ENCODE data around the gene FAM24B. TPM values are rescaled to one million over a fixed set of nuclear protein-coding genes. Genes with fewer than 3 reads are reported as not detected.
"Not testable (repeated sequence)": the region's sequence is repeated elsewhere in the genome, so short reads cannot be mapped to it uniquely, and the experiment has no call there.

The FAM24B gene
- total RNA-seq, 3 donors from 2014 or later = 4.1 to 5.2 (median 4.8) TPM

- H3K36me3 Mint-ChIP-seq (ENCODE audit: insufficient read depth) = peaks cover 18% of the 10 kb centered on the region
- peaks cover 42% of the 10 kb centered on the region for H3K4me1 Mint-ChIP-seq (ENCODE audit: low read depth)
- not testable (repeated sequence) for ATAC-seq; DNase-seq; H3K9me3 Mint-ChIP-seq; H3K27me3 Mint-ChIP-seq (ENCODE audit: low read depth); H3K4me3 Mint-ChIP-seq
These were observed 10.6 kb downstream of the FAM24B start for GRCh38 chr10:122868768-122869167.

- not testable (repeated sequence) for ATAC-seq; H3K4me3 Mint-ChIP-seq; DNase-seq; H3K9me3 Mint-ChIP-seq; H3K27me3 Mint-ChIP-seq (ENCODE audit: low read depth)
- peaks cover 11% of the 10 kb centered on the region for H3K36me3 Mint-ChIP-seq (ENCODE audit: insufficient read depth)
- H3K4me1 Mint-ChIP-seq (ENCODE audit: low read depth) = peaks cover 45% of the 10 kb centered on the region
These were observed 12.5 kb downstream of the FAM24B start for GRCh38 chr10:122866757-122867482.

GRCh38 chr10:122864901-122865300 lies 14.5 kb downstream of the FAM24B start:
- ATAC-seq (no peak), DNase-seq (no peak)
- Mint-ChIP-seq H3K9me3 (peaks cover 6% of the 10 kb centered on the region), H3K4me3 (no peak overlapping the region), H3K27me3 (ENCODE audit: low read depth) (no peaks in the 10 kb centered on the region), H3K36me3 (ENCODE audit: insufficient read depth) (peaks cover 8% of the 10 kb centered on the region), H3K4me1 (ENCODE audit: low read depth) (peaks cover 42% of the 10 kb centered on the region)

GRCh38 chr10:122864194-122864592 lies 15.2 kb downstream of the FAM24B start:
- H3K27me3 Mint-ChIP-seq (ENCODE audit: low read depth) = no peaks in the 10 kb centered on the region
- H3K9me3 Mint-ChIP-seq = no peaks in the 10 kb centered on the region
- H3K4me3 Mint-ChIP-seq = no peak overlapping the region
- peaks cover 35% of the 10 kb centered on the region for H3K4me1 Mint-ChIP-seq (ENCODE audit: low read depth)
- ATAC-seq (no peak), DNase-seq (no peak)
- peaks cover 8% of the 10 kb centered on the region for H3K36me3 Mint-ChIP-seq (ENCODE audit: insufficient read depth)

GRCh38 chr10:122863216-122864193 lies 15.9 kb downstream of the FAM24B start:
- ATAC-seq (no peak), DNase-seq (no peak)
- peaks cover 33% of the 10 kb centered on the region for H3K4me1 Mint-ChIP-seq (ENCODE audit: low read depth)
- H3K4me3 Mint-ChIP-seq = no peak overlapping the region
- H3K27me3 Mint-ChIP-seq (ENCODE audit: low read depth) = no peaks in the 10 kb centered on the region
- H3K36me3 Mint-ChIP-seq (ENCODE audit: insufficient read depth) = peaks cover 10% of the 10 kb centered on the region
- no peaks in the 10 kb centered on the region for H3K9me3 Mint-ChIP-seq

- DNase-seq (no peak), ATAC-seq (no peak)
- H3K9me3 Mint-ChIP-seq = no peaks in the 10 kb centered on the region
- H3K4me3 Mint-ChIP-seq = no peak overlapping the region
- H3K36me3 Mint-ChIP-seq (ENCODE audit: insufficient read depth) = peaks cover 14% of the 10 kb centered on the region
- H3K27me3 Mint-ChIP-seq (ENCODE audit: low read depth) = no peaks in the 10 kb centered on the region
- H3K4me1 Mint-ChIP-seq (ENCODE audit: low read depth) = peaks cover 20% of the 10 kb centered on the region
These were observed 17.6 kb downstream of the FAM24B start for GRCh38 chr10:122861711-122862161.

- ATAC-seq (no peak), DNase-seq (no peak)
- no peaks in the 10 kb centered on the region for H3K9me3 Mint-ChIP-seq
- no peak overlapping the region for H3K4me3 Mint-ChIP-seq
- H3K4me1 Mint-ChIP-seq (ENCODE audit: low read depth) = peaks cover 10% of the 10 kb centered on the region
- no peaks in the 10 kb centered on the region for H3K27me3 Mint-ChIP-seq (ENCODE audit: low read depth)
- peaks cover 26% of the 10 kb centered on the region for H3K36me3 Mint-ChIP-seq (ENCODE audit: insufficient read depth)
These were observed 19.9 kb downstream of the FAM24B start for GRCh38 chr10:122859527-122859926.

GRCh38 chr10:122858042-122858441 lies 21.3 kb downstream of the FAM24B start:
- not testable (repeated sequence) for DNase-seq; H3K4me3 Mint-ChIP-seq; ATAC-seq; H3K27me3 Mint-ChIP-seq (ENCODE audit: low read depth); H3K4me1 Mint-ChIP-seq (ENCODE audit: low read depth); H3K9me3 Mint-ChIP-seq
- peaks cover 33% of the 10 kb centered on the region for H3K36me3 Mint-ChIP-seq (ENCODE audit: insufficient read depth)

- H3K36me3 Mint-ChIP-seq (ENCODE audit: insufficient read depth) = peaks cover 39% of the 10 kb centered on the region
- no peak for DNase-seq
These were observed 22.5 kb downstream of the FAM24B start for GRCh38 chr10:122856902-122857301.

GRCh38 chr10:122855745-122856144 lies 23.6 kb downstream of the FAM24B start:
- peaks cover 8% of the 10 kb centered on the region for H3K4me1 Mint-ChIP-seq (ENCODE audit: low read depth)
- DNase-seq (no peak), ATAC-seq (no peak)
- H3K36me3 Mint-ChIP-seq (ENCODE audit: insufficient read depth) = peaks cover 43% of the 10 kb centered on the region
- no peaks in the 10 kb centered on the region for H3K27me3 Mint-ChIP-seq (ENCODE audit: low read depth)
- H3K4me3 Mint-ChIP-seq = no peak overlapping the region
- H3K9me3 Mint-ChIP-seq = no peaks in the 10 kb centered on the region

More at GRCh38 chr10:122856902-122857301, 22.5 kb downstream of the FAM24B start:
- Mint-ChIP-seq H3K4me1 (ENCODE audit: low read depth) (peaks cover 8% of the 10 kb centered on the region), H3K4me3 (no peak overlapping the region), H3K9me3 (no peaks in the 10 kb centered on the region), H3K27me3 (ENCODE audit: low read depth) (no peaks in the 10 kb centered on the region)
- no peak for ATAC-seq

GRCh38 chr10:122854648-122855047 lies 24.7 kb downstream of the FAM24B start:
- no peak for ATAC-seq
- Mint-ChIP-seq H3K4me1 (ENCODE audit: low read depth) (peaks cover 8% of the 10 kb centered on the region), H3K9me3 (no peaks in the 10 kb centered on the region), H3K36me3 (ENCODE audit: insufficient read depth) (peaks cover 49% of the 10 kb centered on the region), H3K4me3 (no peak overlapping the region), H3K27me3 (ENCODE audit: low read depth) (no peaks in the 10 kb centered on the region)
- DNase-seq = no peak

GRCh38 chr10:122853665-122854313 lies 25.6 kb downstream of the FAM24B start:
- Mint-ChIP-seq H3K36me3 (ENCODE audit: insufficient read depth) (peaks cover 47% of the 10 kb centered on the region), H3K9me3 (no peaks in the 10 kb centered on the region), H3K27me3 (ENCODE audit: low read depth) (no peaks in the 10 kb centered on the region), H3K4me1 (ENCODE audit: low read depth) (peaks cover 8% of the 10 kb centered on the region), H3K4me3 (no peak overlapping the region)
- DNase-seq (no peak), ATAC-seq (no peak)

GRCh38 chr10:122852261-122852660 lies 27.1 kb downstream of the FAM24B start:
- ATAC-seq (no peak), DNase-seq (no peak)
- H3K4me1 Mint-ChIP-seq (ENCODE audit: low read depth) = peaks cover 8% of the 10 kb centered on the region
- H3K4me3 Mint-ChIP-seq = no peak overlapping the region
- no peaks in the 10 kb centered on the region for H3K27me3 Mint-ChIP-seq (ENCODE audit: low read depth)
- peaks cover 49% of the 10 kb centered on the region for H3K36me3 Mint-ChIP-seq (ENCODE audit: insufficient read depth)
- no peaks in the 10 kb centered on the region for H3K9me3 Mint-ChIP-seq
